Endothelial cell of umbilical vein (primary cell): ENCODE results near the gene PCDH9. TPM values are rescaled to one million over a fixed set of nuclear protein-coding genes. Genes with fewer than 3 reads are reported as not detected.

Experiments used
- BruUV-seq: library from RNA; stranded (reverse); fragments of 400-500 nt; replicated peaks from 2 replicates; lab custom pipeline; 2021; lab: Mats Ljungman, UMichigan
- CTCF ChIA-PET: fragments of 300-600, 350-600 bp; sonication (Branson Sonifier 250); formaldehyde crosslinking; loops from one replicate; lab custom pipeline; 2021; ENCODE audit warnings: antibody characterized with exemption, inconsistent platforms; lab: Charles Lee
- POLR2A ChIA-PET: fragments of 300-600, 350-600 bp; sonication (Branson Sonifier 250); formaldehyde crosslinking; loops from one replicate; lab custom pipeline; 2021; ENCODE audit warnings: antibody characterized with exemption, inconsistent platforms; lab: Charles Lee
- DNase-seq: peaks from one replicate; pipeline ENCODE4 v3.0.0-alpha.2; 2011; ENCODE audit warnings: low read depth, low spot score
- FAIRE-seq: peaks from 2 replicates; lab custom pipeline; 2011; peaks lifted over from hg19 to GRCh38; lab: Jason Lieb, UNC
- H2AFZ ChIP-seq: 2 replicates; pipeline ENCODE4 v1.6.0; 2012; ENCODE audit warnings: low read depth, low read length, control low read depth, inconsistent platforms
- H3K27ac ChIP-seq: 2 replicates; pipeline ENCODE4 v1.5.1; 2011; ENCODE audit warnings: low read depth, mild to moderate bottlenecking, control low read depth, low read length, moderate library complexity; ENCODE audit not compliant: insufficient read depth
- H3K27me3 ChIP-seq, 2 experiments: 2 replicates each; pipeline versions ENCODE4 v1.6.0 to v1.6.1; 2011; ENCODE audit warnings: low read length in 2 of 2, mixed read lengths in 1 of 2; ENCODE audit not compliant: control insufficient read depth in 2 of 2, insufficient read depth in 2 of 2
- H3K36me3 ChIP-seq, 2 experiments: 2 replicates in 1 of 2; 3 replicates in 1 of 2; pipeline ENCODE4 v1.5.1; 2011; ENCODE audit warnings: low read length in 2 of 2, mild to moderate bottlenecking in 1 of 2, moderate library complexity in 1 of 2; ENCODE audit not compliant: control insufficient read depth in 2 of 2, insufficient read depth in 2 of 2; ENCODE audit errors: extremely low read depth in 1 of 2
- H3K4me1 ChIP-seq: 3 replicates; pipeline ENCODE4 v1.5.1; 2011; ENCODE audit warnings: mild to moderate bottlenecking, low read length; ENCODE audit not compliant: control insufficient read depth, insufficient read depth; ENCODE audit errors: extremely low read depth
- H3K4me2 ChIP-seq: 2 replicates; pipeline ENCODE4 v1.6.1; 2011; ENCODE audit warnings: low read length, control low read depth, mixed read lengths; ENCODE audit not compliant: insufficient read depth
- H3K4me3 ChIP-seq, 3 experiments: fragments of 200-600 bp in 1 of 3; sonication (generic), shearing (Covaris generic) in 1 of 3; replicated peaks in 1 of 3; 2 replicates each; pipeline ENCODE4 v1.5.1; 2011 to 2016; ENCODE audit warnings: control low read depth in 3 of 3, low read length in 3 of 3, mild to moderate bottlenecking in 2 of 3, inconsistent platforms in 1 of 3, low read depth in 1 of 3, moderate library complexity in 1 of 3; ENCODE audit not compliant: insufficient read depth in 1 of 3
- H3K79me2 ChIP-seq: 2 replicates; pipeline ENCODE4 v1.6.0; 2012; ENCODE audit warnings: low read length, inconsistent platforms; ENCODE audit not compliant: control insufficient read depth, insufficient read depth
- H3K9ac ChIP-seq: replicated peaks from 2 replicates; pipeline ENCODE3; 2011; ENCODE audit warnings: low read length, control low read depth; ENCODE audit not compliant: insufficient read depth; ENCODE audit errors: extremely low read depth
- H3K9me1 ChIP-seq: replicated peaks from 3 replicates; pipeline ENCODE4 v1.6.0; 2011; ENCODE audit warnings: mild to moderate bottlenecking, low read length; ENCODE audit not compliant: control insufficient read depth, insufficient read depth; ENCODE audit errors: extremely low read depth
- H3K9me3 ChIP-seq: replicated peaks from 2 replicates; pipeline ENCODE4 v1.5.1; 2012; ENCODE audit warnings: low read length, inconsistent platforms; ENCODE audit not compliant: control insufficient read depth, insufficient read depth
- H4K20me1 ChIP-seq: replicated peaks from 2 replicates; pipeline ENCODE3; 2011; ENCODE audit warnings: mild to moderate bottlenecking, low read length; ENCODE audit not compliant: control insufficient read depth, insufficient read depth; ENCODE audit errors: extremely low read depth
- CTCF ChIP-seq, 2 donors: IDR thresholded peaks; 1 replicate in 1 of 2; 2 replicates in 1 of 2; pipeline ENCODE4 v1.5.1; 2011; ENCODE audit warnings: low read length in 2 of 2, mild to moderate bottlenecking in 2 of 2, moderate library complexity in 2 of 2, control low read depth in 1 of 2, inconsistent platforms in 1 of 2, low read depth in 1 of 2; ENCODE audit not compliant: insufficient read depth in 1 of 2; ENCODE audit errors: extremely low read depth in 1 of 2
- EZH2 ChIP-seq: IDR thresholded peaks from 2 replicates; pipeline ENCODE4 v1.6.1; 2012; ENCODE audit warnings: borderline replicate concordance, low read depth, mild to moderate bottlenecking, moderate library complexity, low read length, inconsistent platforms; ENCODE audit not compliant: severe bottlenecking
- FOS ChIP-seq: IDR thresholded peaks from 2 replicates; pipeline ENCODE4 v1.6.1; 2011; ENCODE audit warnings: mild to moderate bottlenecking, low read length, moderate library complexity, borderline replicate concordance; ENCODE audit not compliant: insufficient read depth
- GATA2 ChIP-seq: IDR thresholded peaks from 2 replicates; pipeline ENCODE4 v1.7.0; 2011; ENCODE audit warnings: low read depth, mild to moderate bottlenecking, moderate library complexity, mixed read lengths, low read length; ENCODE audit not compliant: insufficient read length, insufficient read depth
- JUN ChIP-seq: IDR thresholded peaks from 2 replicates; pipeline ENCODE4 v1.6.1; 2011; ENCODE audit warnings: borderline replicate concordance, low read depth; ENCODE audit not compliant: insufficient read length, insufficient read depth
- MAX ChIP-seq: IDR thresholded peaks from 2 replicates; pipeline ENCODE4 v1.6.1; 2011; ENCODE audit not compliant: insufficient read depth, insufficient read length
- MYC ChIP-seq: IDR thresholded peaks from one replicate; pipeline ENCODE4 v1.6.1; 2011; ENCODE audit warnings: mild to moderate bottlenecking, low read depth, low read length
- POLR2A ChIP-seq: IDR thresholded peaks from 2 replicates; pipeline ENCODE4 v1.6.1; 2012; ENCODE audit warnings: low read depth, mild to moderate bottlenecking, control low read depth, low read length
- POLR2AphosphoS5 ChIP-seq: IDR thresholded peaks from 2 replicates; pipeline ENCODE4 v1.6.1; 2012; ENCODE audit warnings: low read depth, mild to moderate bottlenecking, control low read depth, low read length, moderate library complexity; ENCODE audit not compliant: insufficient read depth
- dilution Hi-C: fragments of 300-500 bp; cut with MboI; formaldehyde crosslinking; loops from one replicate; pipeline ENCODE4 v1.15.0; 2019; ENCODE audit warnings: low sequenced_read_pairs; ENCODE audit not compliant: extremely low pct_ligation_motif_present
- intact Hi-C: fragments of 100-400 bp; cut with micrococcal nuclease; formaldehyde crosslinking; loops from one replicate; pipeline ENCODE4 v1.10.0; 2022
- polyA plus RNA-seq, 4 experiments: library from polyadenylated mRNA; depleted of rRNA in 3 of 4; stranded (reverse) in 3 of 4; unstranded in 1 of 4; fragments of >200 nt; gene quantifications; 2 replicates each; pipeline versions ENCODE4 v1.2.1 to v1.2.3, GENCODE V29; 2011 to 2012; ENCODE audit warnings: missing spikeins in 1 of 4
- total RNA-seq: library from RNA; stranded (reverse); gene quantifications from 2 replicates; pipeline ENCODE4 v1.2.3, GENCODE V29; 2021

PCDH9 gene
- total and polyA plus RNA-seq, 2 donors (not counting 3 experiments of a cell fraction or from before 2014, with no cell fraction given): 1.1 to 5.2 TPM

- H3K4me1 ChIP-seq: peaks cover 8% of the 10 kb centered on the region
- no peak overlapping the region for H3K27ac ChIP-seq
- dilution Hi-C loops: no loop called here
Observed at GRCh38 chr13:67130444-67130843, 99.7 kb downstream of the PCDH9 start.

More at GRCh38 chr13:67130444-67130843, 99.7 kb downstream of the PCDH9 start:
- no peak overlapping the region for H3K9ac ChIP-seq
- intact Hi-C loops: loop anchor here (5.0 kb wide), 1 partner anchor 203 kb away; no protein-coding TSS in a partner anchor
- H3K4me2 ChIP-seq: no peak overlapping the region
- no peak for TF ChIP-seq MAX
- TF ChIP-seq MYC: no peak
- no peak for TF ChIP-seq POLR2A
- TF ChIP-seq JUN: no peak
- TF ChIP-seq CTCF (IDR thresholded peaks at IDR 0.05; ENCODE audit: extremely low read depth in 1 of 2, insufficient read depth in 1 of 2, low read depth in 1 of 2, low read length in 2 of 2): no peak
- no peak for TF ChIP-seq POLR2AphosphoS5
- TF ChIP-seq FOS: no peak
- TF ChIP-seq EZH2: no peak
- no peak for TF ChIP-seq GATA2
- FAIRE-seq (no peak), DNase-seq (no peak)
- H4K20me1 ChIP-seq: no peaks in the 10 kb centered on the region
- ChIA-PET CTCF (no interaction called here), POLR2A (no interaction called here)
- BruUV-seq: no TSS peak
- H3K9me1 ChIP-seq: no peaks in the 10 kb centered on the region
- H3K79me2 ChIP-seq: no peaks in the 10 kb centered on the region
- no peak overlapping the region for H2AFZ ChIP-seq
- H3K36me3 ChIP-seq: no peaks in the 10 kb centered on the region
- no peaks in the 10 kb centered on the region for H3K9me3 ChIP-seq
- no peaks in the 10 kb centered on the region for H3K27me3 ChIP-seq
- no peak overlapping the region for H3K4me3 ChIP-seq
